HG03103 (cell line): ENCODE measurements around the gene LDOC1.
A peak's percentile ranks its signal among the peaks of the same experiment; 100 is the strongest.
"Not testable (repeated sequence)": the region's sequence is repeated elsewhere in the genome, so short reads cannot be mapped to it uniquely, and the experiment has no call there.

ENCODE experiments used
- ATAC-seq: cut with Tn5 transposase; IDR thresholded peaks from one replicate; pipeline ENCODE4 v1.9.1; 2021; ENCODE audit warnings: low read depth; ENCODE audit not compliant: unreplicated experiment

Gene LDOC1

DNA sequence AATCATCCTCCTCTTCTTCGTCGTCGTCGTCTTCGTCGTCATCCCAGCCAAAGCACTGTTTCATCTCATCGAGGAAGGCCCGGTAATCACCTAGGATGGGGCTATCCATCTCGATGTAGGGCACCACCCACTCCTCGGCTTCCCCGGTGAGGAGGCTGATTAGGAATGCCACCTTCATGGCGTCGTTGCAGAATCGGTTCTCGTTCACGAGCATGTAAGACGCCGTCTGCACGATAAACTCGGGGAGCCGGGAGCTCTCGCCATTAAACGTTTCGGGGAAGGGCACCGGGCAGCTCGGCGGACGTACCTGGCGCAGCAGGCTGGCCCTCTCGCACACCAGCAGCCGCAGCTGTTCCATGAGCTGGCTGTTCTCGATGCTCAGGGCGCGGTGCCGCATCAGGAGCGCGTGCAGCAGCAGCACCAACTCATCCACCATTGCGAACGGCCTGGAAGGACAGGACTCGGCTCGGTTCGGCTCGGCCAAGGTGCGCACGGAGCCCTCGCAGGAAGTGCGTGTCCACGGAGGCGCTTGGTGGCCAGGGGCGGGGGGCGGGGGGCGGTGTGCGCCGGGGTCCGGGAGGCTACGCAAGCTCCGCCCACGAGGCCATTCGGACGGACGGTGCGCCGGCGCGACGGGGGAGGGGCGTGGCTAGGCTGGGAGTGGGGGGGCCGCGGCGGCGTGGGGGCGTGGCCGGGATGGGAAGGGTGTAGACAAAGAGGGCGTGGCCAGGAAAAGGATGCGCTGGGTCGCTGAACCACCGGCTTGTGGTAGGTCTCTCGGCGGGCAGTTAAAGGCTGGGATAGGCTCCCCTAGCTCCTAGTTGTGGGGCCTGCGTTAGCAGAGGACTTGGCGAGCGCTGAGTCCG, at the start of gene LDOC1:
Gene LDOC1, minus strand, starts transcription at position 544 of the 866 bp plus-strand sequence. Its CDS starts 108 bp downstream, at position 436.
- peak; percentile 63 for ATAC-seq

DNA sequence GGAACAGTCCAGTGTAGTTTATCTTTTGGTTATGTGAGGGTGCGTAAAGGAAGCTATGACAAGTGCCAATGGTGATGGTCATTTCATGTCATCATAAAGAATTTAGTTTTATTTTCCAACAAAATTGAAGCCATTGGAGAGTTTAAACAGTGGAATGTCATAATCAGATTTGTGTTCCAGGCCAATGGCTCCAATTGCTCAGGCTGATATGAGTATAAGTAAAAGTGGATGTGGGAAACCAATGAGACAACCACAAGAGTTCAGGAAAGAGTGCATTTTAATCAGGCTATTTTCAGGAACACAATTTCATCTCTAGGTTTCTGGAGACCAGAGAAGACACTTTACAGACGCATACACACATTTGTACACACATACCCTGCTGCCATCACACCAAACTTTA, 44.7 kb upstream of the LDOC1 start:
- no peak for ATAC-seq

DNA sequence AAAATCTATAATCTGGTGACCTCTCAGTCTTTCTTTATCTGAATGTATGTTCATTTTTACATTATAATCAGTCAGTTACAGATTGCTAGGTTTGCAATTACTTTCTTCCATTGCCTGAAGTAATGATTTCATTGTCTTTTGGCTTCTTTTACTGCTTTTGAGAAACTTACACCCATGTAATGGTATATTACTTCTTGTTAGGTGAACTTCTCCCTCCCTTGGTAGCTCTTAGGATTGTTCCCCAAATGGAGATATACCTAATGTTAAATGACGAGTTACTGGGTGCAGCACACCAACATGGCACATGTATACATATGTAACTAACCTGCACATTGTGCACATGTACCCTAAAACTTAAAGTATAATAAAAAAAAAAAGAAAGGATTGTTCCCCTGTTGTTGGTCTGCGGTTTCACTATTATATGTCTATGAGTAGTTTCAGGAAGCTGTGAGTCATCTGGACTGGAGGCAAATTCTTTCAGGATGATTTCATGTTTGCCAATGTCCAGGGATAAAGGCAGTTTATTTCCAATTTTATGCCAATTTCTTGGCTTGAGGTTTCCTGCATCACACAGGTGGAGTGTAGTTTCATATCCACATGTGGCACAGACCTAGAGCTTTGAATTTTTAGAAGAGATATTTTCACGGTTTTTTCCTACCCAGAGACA, 43.5 kb upstream of the LDOC1 start:
- no peak for ATAC-seq

DNA sequence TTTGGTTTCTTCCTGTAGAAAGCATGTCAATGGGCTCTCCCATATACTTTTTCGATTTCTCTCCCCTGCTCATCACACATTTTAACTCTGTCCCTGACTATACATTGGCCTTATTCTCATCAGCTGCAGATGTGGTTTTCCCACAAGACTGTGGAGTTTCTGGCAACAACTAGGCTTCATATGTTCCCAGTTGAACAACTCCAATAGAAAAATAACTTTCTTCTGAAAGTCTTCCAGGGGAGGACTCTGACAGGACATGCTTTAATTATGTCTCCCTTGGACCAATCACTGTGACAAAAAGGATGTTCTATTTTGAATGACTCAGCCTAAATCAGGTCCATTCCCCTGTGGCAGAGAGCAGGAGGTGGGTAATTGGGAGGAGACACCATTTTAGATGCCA, 37.3 kb upstream of the LDOC1 start:
- ATAC-seq = no peak

DNA sequence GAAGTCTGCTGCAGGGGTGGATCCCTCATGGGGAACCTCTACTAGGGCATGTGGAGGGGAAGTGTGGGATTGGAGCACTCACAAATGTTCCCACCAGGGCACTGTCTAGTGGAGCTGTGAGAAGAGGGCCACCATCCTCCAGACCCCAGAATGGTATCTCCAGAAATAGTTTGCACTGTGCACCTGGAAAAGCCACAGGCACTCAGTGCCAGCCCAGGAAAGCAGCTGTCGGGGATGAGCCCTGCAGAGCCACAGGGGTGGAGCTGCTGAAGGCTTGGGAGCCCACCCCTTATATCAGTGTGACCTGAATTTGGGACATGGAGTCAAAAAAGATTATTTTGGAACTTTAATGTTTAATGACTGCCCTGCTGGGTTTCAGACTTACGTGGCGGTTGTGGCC, 25.0 kb upstream of the LDOC1 start:
- no peak for ATAC-seq

DNA sequence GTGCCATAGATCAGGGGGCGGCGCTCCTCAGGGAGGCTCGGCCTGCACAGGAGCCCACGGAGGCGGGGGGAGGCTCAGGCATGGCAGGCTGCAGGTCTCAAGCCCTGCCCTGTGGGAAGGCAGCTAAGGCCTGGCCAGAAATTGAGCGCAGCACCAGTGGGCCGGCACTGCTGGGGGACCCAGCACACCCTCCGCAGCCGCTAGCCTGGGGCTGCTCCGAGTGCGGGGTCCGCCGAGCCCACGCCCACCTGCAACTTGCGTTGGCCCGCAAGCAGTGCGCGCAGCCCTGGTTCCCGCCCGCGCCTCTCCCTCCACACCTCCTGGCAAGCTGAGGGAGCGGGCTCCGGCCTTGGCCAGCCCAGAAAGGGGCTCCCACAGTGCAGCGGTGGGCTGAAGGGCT, 11.6 kb upstream of the LDOC1 start:
- not testable (repeated sequence) for ATAC-seq

DNA sequence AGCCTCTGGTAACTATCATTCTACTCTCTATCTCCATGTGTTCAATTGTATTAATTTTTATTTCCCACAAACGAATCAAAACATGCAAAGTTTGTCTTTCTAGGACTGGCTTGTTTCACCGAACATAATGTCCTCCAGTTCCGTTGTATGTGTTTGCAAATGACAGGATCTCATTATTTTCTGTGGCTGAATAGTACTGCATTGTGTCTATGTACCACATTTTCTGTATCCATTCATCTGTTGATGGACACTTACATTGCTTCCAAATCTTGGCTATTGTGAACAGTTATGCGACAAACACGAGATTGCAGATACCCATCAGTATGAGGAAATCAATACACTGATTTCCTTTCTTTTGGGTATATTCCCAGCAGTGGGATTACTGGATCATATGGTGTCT, 8.4 kb upstream of the LDOC1 start:
- ATAC-seq = no peak

DNA sequence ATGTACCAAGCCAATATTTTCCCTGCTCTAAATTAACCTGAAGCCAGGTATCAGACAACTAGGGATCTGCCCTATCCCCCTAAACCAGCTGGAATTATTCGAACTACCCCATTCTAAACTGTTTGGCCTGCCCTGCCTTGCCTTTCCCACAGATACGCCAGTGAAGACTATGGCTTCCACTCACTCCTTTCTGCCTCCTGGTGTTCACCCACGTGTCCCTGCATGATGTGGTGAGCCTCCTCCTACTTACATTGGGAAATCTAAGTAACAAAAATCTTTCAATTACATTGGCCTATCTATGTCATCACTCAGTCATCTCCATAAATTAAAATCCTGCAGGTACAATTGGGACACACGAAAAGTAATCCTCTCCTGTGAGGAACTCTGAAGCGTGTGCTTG, 6.1 kb upstream of the LDOC1 start:
- no peak for ATAC-seq

DNA sequence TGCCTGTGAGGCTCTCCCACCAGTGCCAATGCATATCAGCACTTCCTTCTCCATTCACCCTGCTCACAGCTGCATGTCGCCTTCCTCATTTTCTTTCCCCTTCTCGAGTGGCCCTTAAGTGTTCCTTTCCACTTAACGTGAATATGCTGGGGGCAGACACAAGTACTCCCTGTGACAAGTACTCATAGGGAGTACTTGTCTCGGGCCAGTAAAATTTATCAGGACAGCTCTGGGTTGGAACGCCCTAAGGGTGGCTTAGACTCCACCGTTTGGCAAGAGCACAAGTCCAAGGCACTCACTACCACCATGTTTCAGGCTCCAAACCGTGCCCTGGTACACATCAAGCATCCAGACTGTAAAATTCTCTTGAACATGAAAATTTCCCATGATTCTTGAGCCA, 3.9 kb upstream of the LDOC1 start:
- no peak for ATAC-seq

DNA sequence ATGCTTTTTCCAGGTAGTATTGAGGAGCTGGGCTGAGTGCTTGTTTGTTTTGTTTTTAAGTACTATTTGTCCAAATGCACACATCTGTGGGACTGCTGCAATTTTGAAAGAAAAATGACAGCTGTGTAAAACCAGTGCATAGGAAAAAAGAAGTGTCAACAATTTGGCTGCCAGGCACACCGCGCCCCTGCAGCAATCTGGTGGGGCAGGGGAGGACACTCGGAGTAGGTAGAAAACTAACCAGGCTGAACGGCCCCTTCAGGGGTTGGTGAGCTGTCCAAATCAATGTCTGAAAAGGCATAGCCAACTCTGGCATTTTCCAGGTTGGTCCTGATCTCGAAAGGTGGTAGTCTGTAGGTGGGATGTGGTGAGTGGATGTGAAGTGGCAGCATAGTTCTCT, 1.1 kb downstream of the LDOC1 start:
- ATAC-seq = no peak

DNA sequence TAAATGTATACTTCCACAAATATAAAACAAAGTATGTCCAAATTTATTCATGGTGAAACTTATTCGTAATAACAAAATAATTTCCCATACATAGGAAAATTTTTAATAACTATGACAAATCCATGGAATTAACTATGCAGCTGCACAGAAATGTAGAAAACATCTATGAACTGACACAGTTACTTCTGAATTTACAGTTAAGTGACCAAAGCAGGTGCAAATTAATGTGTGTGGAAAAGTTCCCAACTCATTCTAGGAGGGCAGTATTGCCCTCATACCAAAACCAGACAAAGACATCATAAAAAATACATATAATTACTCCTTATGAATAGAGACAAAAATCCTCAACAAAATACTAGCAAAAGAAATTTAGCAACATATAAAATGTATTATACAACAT, 12.5 kb downstream of the LDOC1 start:
- ATAC-seq = no peak

DNA sequence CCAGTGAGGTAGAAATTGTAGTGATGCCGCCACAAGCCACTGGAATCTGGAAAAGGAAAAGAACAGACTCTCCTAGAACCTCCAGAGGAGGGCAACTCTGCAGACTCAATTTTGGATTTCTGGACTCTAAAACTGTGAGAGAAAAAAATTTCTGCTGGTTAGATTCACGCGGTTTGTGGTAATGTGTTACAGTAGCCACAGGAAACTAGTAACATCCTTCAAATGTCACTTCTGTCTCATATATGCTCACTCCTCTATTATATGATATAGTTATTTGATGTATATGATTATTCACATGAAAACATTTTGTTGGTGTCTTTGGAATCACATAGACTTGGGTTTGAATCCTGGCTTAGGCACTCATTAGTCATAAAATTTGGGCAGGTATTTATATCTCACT, 18.8 kb downstream of the LDOC1 start:
- ATAC-seq = no peak

DNA sequence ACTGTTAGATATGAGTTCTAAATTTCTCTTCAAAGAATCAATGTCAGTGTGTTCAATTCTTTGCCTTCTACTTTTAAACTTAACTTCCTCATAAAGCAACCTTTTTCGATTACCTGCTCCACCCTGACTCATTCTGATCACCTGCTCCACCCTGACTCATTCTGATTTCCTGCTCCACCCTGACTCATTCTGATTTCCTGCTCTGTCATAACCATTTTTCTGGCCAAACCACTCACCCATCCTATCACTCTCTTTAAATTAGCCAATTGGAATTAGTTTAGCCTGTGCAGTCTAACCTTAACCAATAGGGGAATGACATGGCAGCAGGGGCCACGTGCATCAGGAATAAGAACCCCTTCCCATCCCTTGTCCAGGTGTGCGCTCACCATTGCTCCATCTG, 21.7 kb downstream of the LDOC1 start:
- not testable (repeated sequence) for ATAC-seq

DNA sequence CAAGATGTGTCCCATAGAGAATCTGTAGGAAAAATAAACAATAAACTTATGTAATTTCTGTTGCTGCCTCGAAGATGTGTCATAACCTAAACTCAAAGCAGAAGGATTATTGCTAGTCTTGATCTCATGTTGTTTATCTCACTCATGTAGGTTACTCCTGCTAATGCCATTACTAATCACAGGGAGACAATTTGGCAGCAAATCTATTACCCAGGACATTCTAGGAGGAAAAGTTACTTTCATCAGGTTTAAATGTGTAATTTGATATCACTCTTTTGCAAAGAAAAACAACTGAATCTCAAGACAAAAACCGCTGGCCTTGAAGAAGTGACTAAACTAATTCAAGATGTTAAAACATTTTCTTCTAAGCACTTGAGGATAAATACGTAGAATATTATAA, 34.0 kb downstream of the LDOC1 start:
- no peak for ATAC-seq

DNA sequence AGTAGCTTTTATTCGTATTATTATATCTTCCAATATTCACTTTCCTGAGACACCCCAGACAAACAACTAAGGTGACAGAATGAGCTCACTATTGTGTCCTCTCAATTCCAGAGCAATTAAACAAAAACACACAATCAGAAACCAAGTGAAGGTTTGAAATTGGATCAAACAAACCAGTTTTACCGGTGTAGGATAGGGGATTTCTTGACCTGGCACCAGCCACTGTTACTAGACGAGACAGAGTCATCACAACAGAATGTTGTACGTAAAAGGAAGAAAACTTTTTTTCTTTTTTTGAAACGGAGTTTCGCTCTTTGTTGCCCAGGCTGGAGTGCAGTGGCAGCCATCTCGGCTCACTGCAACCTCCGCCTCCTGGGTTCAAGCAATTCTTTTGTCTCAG, 43.7 kb downstream of the LDOC1 start:
- no peak for ATAC-seq

DNA sequence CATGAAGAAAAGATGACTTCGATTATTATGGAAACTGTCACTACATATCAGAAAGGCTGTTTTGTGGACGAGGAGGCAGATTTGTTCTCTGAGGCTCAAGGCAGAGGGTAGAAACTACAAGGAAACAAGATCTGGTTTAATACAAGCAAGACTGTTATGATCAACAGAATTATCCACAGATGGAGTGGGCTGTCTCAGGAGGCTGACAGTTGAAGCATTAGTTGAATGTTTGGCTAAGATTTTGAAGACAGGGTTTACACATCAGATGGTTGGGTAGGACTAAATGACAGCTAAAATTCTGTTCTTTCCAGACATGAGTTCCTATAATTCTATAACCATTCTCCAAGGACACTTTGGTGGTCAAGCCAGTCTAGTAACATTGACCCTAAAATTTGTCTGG, 49.8 kb downstream of the LDOC1 start:
- no peak for ATAC-seq
